DMS79 treated with DMSO at 0.1 percent for 48 hours (cell line): ENCODE results near the gene SKA2.
"Not testable (repeated sequence)": the region's sequence is repeated elsewhere in the genome, so short reads cannot be mapped to it uniquely, and the experiment has no call there.

Source experiments
- DNase-seq: peaks from one replicate; lab custom pipeline; 2025; lab: John Stamatoyannopoulos, UW

Gene SKA2

GRCh38 chr17:59154721-59155438, at the start of gene SKA2:
SKA2 (minus strand) TSS chr17:59155186; CDS start chr17:59155163, 23 bp downstream.
- peak; percentile 99 for DNase-seq

GRCh38 chr17:59202320-59202719, 47.3 kb upstream of the SKA2 start:
- DNase-seq: no peak

GRCh38 chr17:59199398-59199797, 44.4 kb upstream of the SKA2 start:
- DNase-seq: no peak

GRCh38 chr17:59193336-59193862, 38.4 kb upstream of the SKA2 start:
- DNase-seq: no peak

- no peak for DNase-seq
Measured at GRCh38 chr17:59190806-59191205, 35.8 kb upstream of the SKA2 start.

GRCh38 chr17:59186850-59187249, 31.9 kb upstream of the SKA2 start:
- no peak for DNase-seq

- DNase-seq: no peak
Measured at GRCh38 chr17:59185997-59186396, 31.0 kb upstream of the SKA2 start.

GRCh38 chr17:59181481-59181880, 26.5 kb upstream of the SKA2 start:
- no peak for DNase-seq

GRCh38 chr17:59180626-59181025, 25.6 kb upstream of the SKA2 start:
- no peak for DNase-seq

GRCh38 chr17:59179601-59180000, 24.6 kb upstream of the SKA2 start:
- DNase-seq: not testable (repeated sequence)

GRCh38 chr17:59178266-59178985, 23.4 kb upstream of the SKA2 start:
- DNase-seq: no peak

- no peak for DNase-seq
Measured at GRCh38 chr17:59175076-59175475, 20.1 kb upstream of the SKA2 start.

GRCh38 chr17:59174671-59175070, 19.7 kb upstream of the SKA2 start:
- DNase-seq: no peak

GRCh38 chr17:59172436-59173004, 17.5 kb upstream of the SKA2 start:
- DNase-seq: no peak

GRCh38 chr17:59167571-59168001, 12.6 kb upstream of the SKA2 start:
- no peak for DNase-seq

- no peak for DNase-seq
Measured at GRCh38 chr17:59165933-59166342, 11.0 kb upstream of the SKA2 start.

- no peak for DNase-seq
Measured at GRCh38 chr17:59161477-59161876, 6.5 kb upstream of the SKA2 start.

- no peak for DNase-seq
Measured at GRCh38 chr17:59160157-59161025, 5.4 kb upstream of the SKA2 start.

GRCh38 chr17:59155439-59156177, 622 bp upstream of the SKA2 start, which contains the start of gene PRR11:
PRR11 (plus strand) TSS chr17:59155746; CDS start chr17:59169753, 14,007 bp downstream.
- peak; percentile 99 for DNase-seq

GRCh38 chr17:59154292-59154720, 680 bp downstream of the SKA2 start:
- peak; percentile 8 for DNase-seq

- no peak for DNase-seq
Measured at GRCh38 chr17:59152925-59153324, 2.1 kb downstream of the SKA2 start.
